NOMO-1 treated with dmso at 0.1 percent for 144 hours (cell line): ENCODE data around the gene RGS17.

Experiments
- DNase-seq: peaks from one replicate; lab custom pipeline; 2025; ENCODE audit not compliant: unreplicated experiment; lab: John Stamatoyannopoulos, UW

RGS17 gene

GRCh38 chr6:153086225-153086990 is 44.7 kb downstream of the RGS17 start:
- DNase-seq: no peak

DNA sequence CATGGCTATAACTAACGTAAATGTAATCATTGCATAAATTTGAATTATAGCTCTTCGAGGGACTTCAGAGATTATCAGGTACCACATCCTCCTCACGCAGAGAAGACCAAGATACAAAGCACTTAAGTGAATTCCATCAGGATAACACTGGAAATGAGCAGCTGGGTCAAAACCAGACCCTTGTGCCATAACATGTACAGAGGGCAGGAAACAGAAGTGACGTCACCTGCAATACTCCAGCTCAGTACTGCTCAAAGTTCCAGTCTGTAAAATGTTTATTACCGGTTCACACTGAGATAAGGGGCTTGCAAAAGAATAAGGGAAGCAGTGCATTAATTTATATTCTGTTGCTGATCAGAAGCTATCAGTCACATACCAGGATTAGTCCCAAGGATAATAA is 45.8 kb downstream of the RGS17 start:
- no peak for DNase-seq

DNA sequence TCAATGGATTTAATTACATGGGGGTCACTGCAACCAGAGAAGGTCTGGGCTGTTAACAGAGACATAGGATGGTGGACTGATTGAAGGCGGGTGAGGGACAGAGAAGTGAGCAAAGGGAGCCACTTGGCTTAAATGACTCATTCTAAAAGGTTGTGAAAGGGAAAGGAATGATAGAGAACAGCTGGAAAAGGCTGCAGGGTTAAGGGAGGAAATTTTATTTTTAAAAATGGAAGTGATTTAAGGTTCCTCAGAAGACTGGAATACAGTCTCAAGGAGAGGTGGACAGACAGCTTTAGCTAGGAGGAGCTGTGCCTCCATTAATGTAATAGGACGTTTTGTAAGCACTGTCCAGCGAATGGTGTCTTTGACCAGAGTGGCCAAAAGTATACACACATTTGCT is 46.7 kb downstream of the RGS17 start:
- DNase-seq: no peak

GRCh38 chr6:153083869-153084268 is 47.2 kb downstream of the RGS17 start:
- DNase-seq: no peak

GRCh38 chr6:153081914-153082313 is 49.2 kb downstream of the RGS17 start:
- no peak for DNase-seq

DNA sequence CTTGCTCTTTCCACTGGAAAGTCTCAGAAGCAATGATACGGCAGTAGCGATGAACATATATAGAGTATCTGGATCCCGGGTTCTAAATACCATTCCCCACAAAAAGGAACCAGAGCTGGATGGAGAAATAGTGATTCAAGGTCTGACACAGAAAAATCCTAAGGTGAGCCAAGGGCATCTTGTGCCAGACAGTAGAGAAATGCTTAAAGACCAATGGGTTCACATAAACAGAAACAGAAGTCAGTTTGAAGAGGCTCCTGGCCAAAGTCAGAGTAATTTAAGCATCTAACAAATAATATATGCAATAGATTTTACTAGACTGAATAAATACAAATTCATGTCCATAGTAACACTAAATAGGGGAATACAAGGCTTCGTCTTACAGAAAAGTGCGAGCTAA is 54.7 kb downstream of the RGS17 start:
- DNase-seq: no peak

- DNase-seq: no peak
Observed at GRCh38 chr6:153074761-153075160, 56.3 kb downstream of the RGS17 start.

DNA sequence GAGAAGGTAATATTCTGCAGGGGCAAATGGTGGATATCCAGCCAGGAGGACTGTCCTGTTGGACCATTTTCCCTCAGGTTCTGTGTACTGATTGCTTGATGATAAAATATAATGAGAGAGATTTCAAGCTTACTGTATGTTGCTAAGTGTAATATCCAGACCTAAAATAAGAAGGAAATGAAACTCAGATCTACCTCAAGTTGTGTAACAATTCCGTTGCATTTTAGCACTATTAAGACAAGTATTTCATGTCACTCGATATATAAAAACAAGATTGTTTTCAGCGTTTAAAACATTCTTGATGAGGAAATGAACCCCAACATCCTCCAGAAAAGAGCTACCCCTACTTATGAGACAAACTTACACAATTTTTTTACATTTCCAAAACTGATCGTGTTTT is 57.2 kb downstream of the RGS17 start:
- DNase-seq: peak; percentile 34

- no peak for DNase-seq
Observed at GRCh38 chr6:153070756-153071155, 60.3 kb downstream of the RGS17 start.

- no peak for DNase-seq
Observed at GRCh38 chr6:153069897-153070296, 61.2 kb downstream of the RGS17 start.

- no peak for DNase-seq
Observed at GRCh38 chr6:153065222-153065621, 65.9 kb downstream of the RGS17 start.

GRCh38 chr6:153063936-153064335 is 67.1 kb downstream of the RGS17 start:
- no peak for DNase-seq

- DNase-seq: no peak
Observed at GRCh38 chr6:153062516-153062915, 68.6 kb downstream of the RGS17 start.

DNA sequence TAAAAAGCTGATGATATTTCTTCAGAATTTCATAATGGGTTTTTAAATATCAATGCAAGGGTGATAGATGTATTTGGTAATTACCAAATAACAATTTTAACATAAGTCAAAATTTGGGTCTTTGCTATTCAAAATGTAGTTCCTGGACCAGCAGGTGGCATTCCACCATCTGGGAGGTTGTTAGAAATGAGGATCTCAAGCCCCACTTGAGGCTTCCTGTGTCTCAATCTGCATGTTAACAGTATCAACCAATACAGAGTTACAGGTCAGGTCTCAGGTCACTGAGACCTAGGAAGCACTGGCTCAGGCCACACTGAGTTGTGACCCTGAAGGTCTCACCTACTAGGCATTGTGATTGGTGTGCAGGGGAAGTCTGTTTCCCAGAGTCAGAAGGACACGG is 71.3 kb downstream of the RGS17 start:
- no peak for DNase-seq

- DNase-seq: no peak
Observed at GRCh38 chr6:153059311-153059710, 71.8 kb downstream of the RGS17 start.

- no peak for DNase-seq
Observed at GRCh38 chr6:153058909-153059308, 72.2 kb downstream of the RGS17 start.

- DNase-seq: no peak
Observed at GRCh38 chr6:153058291-153058690, 72.8 kb downstream of the RGS17 start.

DNA sequence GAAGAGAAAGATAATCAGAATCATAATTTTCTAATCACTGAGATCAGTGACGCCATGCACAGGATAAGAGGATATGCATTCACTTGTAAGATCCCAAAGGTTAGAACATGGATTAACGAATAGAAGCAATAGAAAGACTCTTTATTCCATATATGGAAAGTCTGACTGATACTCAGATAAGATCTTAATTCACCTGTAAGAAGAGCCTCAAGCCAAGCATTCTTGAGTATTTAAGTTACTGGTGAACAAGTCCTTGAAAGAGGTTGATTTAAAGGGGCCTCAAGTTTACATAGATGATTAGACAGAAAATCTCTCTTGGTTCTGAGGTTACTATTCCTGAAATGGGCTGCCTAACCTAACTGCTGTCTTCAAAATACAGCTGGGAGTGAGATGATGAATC is 74.8 kb downstream of the RGS17 start:
- no peak for DNase-seq

DNA sequence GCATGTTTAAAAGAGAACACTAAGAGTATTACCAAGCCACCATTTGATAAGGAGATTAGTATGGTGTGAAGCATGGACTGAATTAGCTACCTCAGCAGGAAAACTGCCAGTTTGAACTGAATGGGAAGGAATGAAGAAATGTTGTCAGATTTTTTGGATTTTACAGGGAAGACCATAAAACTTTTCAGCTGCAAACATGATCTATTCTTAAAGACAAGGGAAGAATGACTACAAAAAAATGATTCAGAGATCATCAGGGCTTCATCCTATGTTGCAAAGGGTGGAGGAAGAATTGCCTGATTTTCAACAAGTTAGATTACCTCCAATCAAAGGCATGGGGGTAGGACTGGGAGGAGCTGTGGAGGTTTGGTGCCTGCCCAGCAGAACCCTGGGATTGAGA is 79.3 kb downstream of the RGS17 start:
- no peak for DNase-seq

DNA sequence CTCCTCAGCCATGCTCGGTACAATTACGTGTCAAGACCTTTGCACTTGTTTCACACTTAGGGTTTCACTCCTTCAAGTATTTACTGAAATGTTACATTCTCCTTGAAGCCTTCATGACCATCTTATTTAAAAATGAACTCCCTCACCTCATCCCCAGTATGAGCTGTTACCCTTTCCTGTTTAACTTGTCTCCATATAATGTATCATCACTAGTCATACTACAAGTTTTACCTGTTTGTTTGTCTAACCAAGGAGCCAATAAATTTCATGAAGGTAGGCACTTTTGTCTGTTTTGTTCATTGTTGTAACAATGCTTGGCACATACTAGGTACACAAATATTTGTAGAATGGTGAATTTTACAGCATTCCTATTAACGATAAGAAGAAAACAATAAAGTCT is 82.5 kb downstream of the RGS17 start:
- DNase-seq: no peak

GRCh38 chr6:153047386-153047785 is 83.7 kb downstream of the RGS17 start:
- no peak for DNase-seq

- DNase-seq: no peak
Observed at GRCh38 chr6:153045271-153045670, 85.8 kb downstream of the RGS17 start.

- no peak for DNase-seq
Observed at GRCh38 chr6:153044295-153044694, 86.8 kb downstream of the RGS17 start.
